K562 (cell line): ENCODE measurements around the gene SMARCA4.

Experiments
- HDAC2 ChIP-seq: fragments of 450-650 bp; IDR thresholded peaks from 2 replicates; pipeline ENCODE4 v1.6.1; 2016; ENCODE audit warnings: mild to moderate bottlenecking
- NR3C1 ChIP-seq: sonication (generic); formaldehyde crosslinking; IDR thresholded peaks from 2 replicates; pipeline ENCODE4 v1.8.1; 2022; ENCODE audit warnings: missing genetic modification reagents
- POLR2AphosphoS5 ChIP-seq: IDR thresholded peaks from 2 replicates; pipeline ENCODE4 v1.6.1; 2011; ENCODE audit warnings: mild to moderate bottlenecking, low read depth, low read length, moderate library complexity; ENCODE audit not compliant: control insufficient read depth, insufficient read depth
- ZBTB1 ChIP-seq: sonication (generic); formaldehyde crosslinking; IDR thresholded peaks from 2 replicates; pipeline ENCODE4 v1.8.1; 2023; ENCODE audit warnings: missing genetic modification reagents, low read depth, mild to moderate bottlenecking, borderline replicate concordance
- ZNF263 ChIP-seq: sonication (generic); formaldehyde crosslinking; IDR thresholded peaks from 2 replicates; pipeline ENCODE4 v1.8.0; 2022; ENCODE audit warnings: mild to moderate bottlenecking, missing genetic modification reagents, borderline replicate concordance
- ZZZ3 ChIP-seq: fragments of 450-650 bp; IDR thresholded peaks from 2 replicates; pipeline ENCODE4 v1.6.1; 2016; ENCODE audit warnings: antibody characterized with exemption, mild to moderate bottlenecking, moderate library complexity

DNA sequence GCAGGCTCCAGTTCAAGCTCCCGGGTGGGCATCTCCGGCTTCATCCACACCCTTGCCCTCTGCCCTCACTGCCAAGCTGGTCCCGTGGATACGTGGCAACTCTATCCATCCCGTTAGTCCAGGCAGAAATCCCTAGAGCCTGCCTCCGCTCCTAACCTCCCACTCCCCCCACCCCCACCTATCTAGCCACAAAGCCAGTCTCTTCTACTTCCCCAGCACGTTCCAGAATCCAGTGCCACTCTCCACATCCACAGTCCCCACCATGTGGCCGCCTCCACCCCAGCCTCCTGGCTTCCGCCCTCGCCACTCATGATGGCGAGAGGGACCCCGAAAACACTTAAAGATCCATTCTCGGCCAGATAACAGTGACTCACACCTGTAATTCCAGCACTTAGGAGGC is 36.2 kb upstream of the SMARCA4 start:
- TF ChIP-seq ZBTB1 (CRISPR knock-in tag), result no peak
- no peak for TF ChIP-seq NR3C1 (CRISPR knock-in tag)
- TF ChIP-seq POLR2AphosphoS5, result no peak
- TF ChIP-seq HDAC2, result no peak
- TF ChIP-seq ZNF263 (CRISPR knock-in tag), result no peak
- TF ChIP-seq ZZZ3, result no peak
